ENCODE data around the gene NUDT6.
"Not testable (repeated sequence)": the region's sequence is repeated elsewhere in the genome, so short reads cannot be mapped to it uniquely, and the experiment has no call there.

Gene NUDT6, protein sequence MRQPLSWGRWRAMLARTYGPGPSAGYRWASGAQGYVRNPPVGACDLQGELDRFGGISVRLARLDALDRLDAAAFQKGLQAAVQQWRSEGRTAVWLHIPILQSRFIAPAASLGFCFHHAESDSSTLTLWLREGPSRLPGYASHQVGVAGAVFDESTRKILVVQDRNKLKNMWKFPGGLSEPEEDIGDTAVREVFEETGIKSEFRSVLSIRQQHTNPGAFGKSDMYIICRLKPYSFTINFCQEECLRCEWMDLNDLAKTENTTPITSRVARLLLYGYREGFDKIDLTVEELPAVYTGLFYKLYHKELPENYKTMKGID

DNA sequence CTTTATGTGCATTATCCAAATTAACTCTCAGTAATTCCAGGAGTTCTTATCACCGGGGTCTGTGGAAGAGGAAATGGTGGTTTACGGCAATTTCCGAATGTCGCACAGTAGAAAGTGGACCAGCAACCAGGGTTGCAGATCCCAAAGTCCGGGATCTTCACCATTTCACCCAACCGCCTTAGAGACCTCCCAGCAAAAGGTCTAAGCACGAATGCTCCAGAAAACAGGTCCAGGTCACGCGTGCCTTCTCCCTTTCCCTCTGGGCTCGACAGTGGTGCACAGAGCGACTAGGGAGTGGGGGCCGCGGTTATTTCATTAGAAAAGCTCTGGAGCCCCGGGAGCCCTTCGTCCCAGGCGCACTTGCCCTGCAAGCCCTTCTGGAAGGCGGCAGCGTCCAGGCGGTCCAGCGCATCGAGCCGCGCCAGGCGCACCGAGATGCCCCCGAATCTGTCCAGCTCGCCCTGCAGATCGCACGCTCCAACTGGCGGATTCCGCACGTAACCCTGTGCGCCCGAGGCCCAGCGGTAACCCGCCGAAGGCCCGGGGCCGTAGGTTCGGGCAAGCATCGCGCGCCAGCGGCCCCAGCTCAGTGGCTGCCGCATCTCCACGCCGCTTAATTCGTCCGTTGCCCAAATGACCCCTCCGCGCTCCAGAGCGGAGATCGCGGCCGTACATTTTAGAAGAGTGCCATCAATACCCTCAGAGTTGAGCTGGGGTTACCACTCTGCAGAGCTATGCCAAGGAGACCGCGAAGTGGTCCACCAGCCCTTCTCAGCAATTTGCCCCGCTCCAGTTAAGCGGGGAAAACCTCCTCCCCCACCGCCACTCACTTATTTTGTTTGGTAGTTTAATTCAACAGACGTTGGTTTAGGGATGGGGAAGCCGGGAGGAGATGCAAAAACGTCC, at the start of gene NUDT6:
Gene NUDT6 (minus strand): TSS at position 627 of the 906 bp plus-strand sequence. CDS start 25 bp downstream, at position 602.
- Mint-ChIP-seq H3K27ac (peak within 1 kb of the TSS; percentile 96), H3K4me3 (peak within 1 kb of the TSS; percentile 98), H3K9me3 (no peaks in the 10 kb centered on the region), H3K4me1 (peaks cover 10% of the 10 kb centered on the region), H3K36me3 (no peaks in the 10 kb centered on the region), H3K27me3 (no peaks in the 10 kb centered on the region)

DNA sequence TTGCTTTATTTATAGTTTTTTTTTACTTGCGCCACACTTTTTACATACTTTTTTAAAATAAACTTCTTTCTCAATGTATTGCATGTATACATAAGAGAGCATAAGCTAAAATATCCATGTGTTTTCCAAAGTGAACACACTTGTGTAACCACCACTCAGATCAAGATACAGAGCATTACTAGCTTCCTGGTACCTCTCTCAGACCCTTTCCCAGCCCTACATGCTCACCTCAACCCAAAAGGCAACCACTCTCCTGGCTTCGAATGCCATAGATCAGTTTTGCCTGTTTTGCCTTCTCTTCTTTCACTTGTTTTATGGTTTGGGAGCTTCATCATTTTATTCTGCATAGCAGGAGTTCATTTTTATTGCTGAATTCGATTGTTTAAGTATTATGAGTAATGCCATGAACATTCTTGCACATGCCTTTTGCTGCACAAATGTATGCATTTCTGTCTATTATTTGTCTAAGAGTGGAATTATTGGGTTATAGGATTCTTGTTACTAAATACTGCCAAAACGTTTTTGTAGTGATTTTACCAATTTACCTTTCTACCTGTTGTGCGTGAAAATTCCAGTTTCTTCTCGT, 45.9 kb upstream of the NUDT6 start:
- peaks cover 16% of the 10 kb centered on the region for H3K4me1 Mint-ChIP-seq
- no peak overlapping the region for H3K27ac Mint-ChIP-seq
- no peaks in the 10 kb centered on the region for H3K9me3 Mint-ChIP-seq
- no peaks in the 10 kb centered on the region for H3K27me3 Mint-ChIP-seq
- H3K4me3 Mint-ChIP-seq: no peak overlapping the region
- H3K36me3 Mint-ChIP-seq: peaks cover 18% of the 10 kb centered on the region

DNA sequence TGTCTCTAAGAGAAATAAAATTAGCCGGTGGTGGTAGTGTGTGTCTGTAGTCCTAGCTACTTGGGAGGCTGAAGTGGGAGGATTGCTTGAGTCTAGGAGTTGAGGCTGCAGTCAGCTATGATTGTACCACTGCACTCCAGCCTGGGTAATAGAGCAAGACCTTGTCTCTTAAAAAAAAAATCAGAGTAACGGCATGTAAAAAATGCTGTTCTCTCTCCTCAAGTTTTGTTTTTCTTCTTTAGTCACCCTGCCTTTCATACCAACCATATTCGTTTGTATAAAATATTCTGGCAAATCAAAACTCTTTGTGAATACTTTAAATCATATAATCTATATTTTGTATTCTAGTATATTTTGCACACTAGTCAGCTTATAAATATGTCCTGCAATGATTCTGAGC, 44.8 kb upstream of the NUDT6 start:
- no peak overlapping the region for H3K27ac Mint-ChIP-seq
- H3K9me3 Mint-ChIP-seq: no peaks in the 10 kb centered on the region
- H3K36me3 Mint-ChIP-seq: peaks cover 20% of the 10 kb centered on the region
- H3K27me3 Mint-ChIP-seq: no peaks in the 10 kb centered on the region
- peaks cover 24% of the 10 kb centered on the region for H3K4me1 Mint-ChIP-seq
- H3K4me3 Mint-ChIP-seq: no peak overlapping the region

DNA sequence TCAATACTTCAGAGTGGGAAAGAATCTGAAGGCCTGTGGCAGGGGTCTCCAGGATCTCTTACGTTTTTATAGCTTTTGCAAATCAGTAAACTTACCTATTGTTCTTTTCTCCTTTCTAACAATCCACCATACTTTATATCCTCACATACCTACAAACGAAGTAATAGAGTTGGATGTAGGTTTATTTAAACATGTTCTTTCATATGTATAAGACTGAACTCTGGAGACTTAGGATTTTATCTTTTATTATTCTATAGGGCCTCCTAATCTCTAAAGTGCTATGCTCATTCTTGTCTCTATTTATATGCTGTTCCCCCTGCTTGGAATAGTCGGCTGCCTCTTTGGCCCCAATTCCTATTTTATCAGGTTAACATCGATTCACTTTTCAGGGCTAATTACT, 43.8 kb upstream of the NUDT6 start:
- Mint-ChIP-seq H3K36me3 (peaks cover 20% of the 10 kb centered on the region), H3K4me1 (peaks cover 24% of the 10 kb centered on the region), H3K4me3 (no peak overlapping the region)

DNA sequence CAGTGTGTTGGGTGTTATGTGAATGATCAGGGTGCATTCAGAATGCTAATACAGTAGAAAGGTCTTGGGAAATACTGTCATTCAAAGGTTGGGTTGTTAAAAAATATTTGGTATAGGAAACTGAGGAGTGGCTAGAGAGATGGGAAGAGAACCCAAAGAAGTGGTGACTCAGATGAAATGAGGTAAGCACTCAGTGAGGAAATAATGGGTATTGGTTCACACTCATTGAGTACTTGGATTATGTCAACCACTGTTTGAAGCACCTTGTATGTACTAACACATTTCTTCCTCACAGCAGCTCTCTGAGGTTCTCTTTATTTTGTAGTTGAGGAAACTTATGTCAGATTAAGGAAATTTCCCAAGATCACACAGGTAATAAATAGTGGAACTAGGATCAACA, 40.8 kb upstream of the NUDT6 start:
- H3K27ac Mint-ChIP-seq: no peak overlapping the region
- H3K27me3 Mint-ChIP-seq: no peaks in the 10 kb centered on the region
- H3K9me3 Mint-ChIP-seq: no peaks in the 10 kb centered on the region
- H3K36me3 Mint-ChIP-seq: peaks cover 13% of the 10 kb centered on the region
- H3K4me3 Mint-ChIP-seq: no peak overlapping the region
- peaks cover 18% of the 10 kb centered on the region for H3K4me1 Mint-ChIP-seq

More for the DNA sequence above, 43.8 kb upstream of the NUDT6 start:
- Mint-ChIP-seq H3K9me3 (no peaks in the 10 kb centered on the region), H3K27me3 (no peaks in the 10 kb centered on the region), H3K27ac (no peak overlapping the region)

DNA sequence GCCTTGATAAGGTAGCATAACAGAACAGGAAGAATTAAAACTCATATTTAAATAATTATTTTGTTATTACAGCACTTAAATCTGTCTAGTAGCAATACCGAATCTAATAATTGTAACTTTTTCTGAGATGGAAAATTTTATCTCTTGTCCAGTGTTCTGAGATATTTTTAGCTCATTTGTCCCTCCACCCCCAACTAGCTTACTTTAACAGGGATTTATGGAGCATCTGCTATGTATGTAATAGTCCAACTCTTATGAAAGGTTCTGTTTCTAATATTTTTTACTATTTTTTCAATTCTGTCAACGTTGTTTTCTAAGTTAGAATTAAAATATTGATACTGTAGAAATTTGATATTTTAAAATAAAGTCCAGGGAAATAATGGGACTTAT, 38.2 kb upstream of the NUDT6 start:
- no peaks in the 10 kb centered on the region for H3K27me3 Mint-ChIP-seq
- no peaks in the 10 kb centered on the region for H3K9me3 Mint-ChIP-seq
- peaks cover 16% of the 10 kb centered on the region for H3K4me1 Mint-ChIP-seq
- no peak overlapping the region for H3K4me3 Mint-ChIP-seq
- H3K36me3 Mint-ChIP-seq: peaks cover 13% of the 10 kb centered on the region
- H3K27ac Mint-ChIP-seq: no peak overlapping the region

DNA sequence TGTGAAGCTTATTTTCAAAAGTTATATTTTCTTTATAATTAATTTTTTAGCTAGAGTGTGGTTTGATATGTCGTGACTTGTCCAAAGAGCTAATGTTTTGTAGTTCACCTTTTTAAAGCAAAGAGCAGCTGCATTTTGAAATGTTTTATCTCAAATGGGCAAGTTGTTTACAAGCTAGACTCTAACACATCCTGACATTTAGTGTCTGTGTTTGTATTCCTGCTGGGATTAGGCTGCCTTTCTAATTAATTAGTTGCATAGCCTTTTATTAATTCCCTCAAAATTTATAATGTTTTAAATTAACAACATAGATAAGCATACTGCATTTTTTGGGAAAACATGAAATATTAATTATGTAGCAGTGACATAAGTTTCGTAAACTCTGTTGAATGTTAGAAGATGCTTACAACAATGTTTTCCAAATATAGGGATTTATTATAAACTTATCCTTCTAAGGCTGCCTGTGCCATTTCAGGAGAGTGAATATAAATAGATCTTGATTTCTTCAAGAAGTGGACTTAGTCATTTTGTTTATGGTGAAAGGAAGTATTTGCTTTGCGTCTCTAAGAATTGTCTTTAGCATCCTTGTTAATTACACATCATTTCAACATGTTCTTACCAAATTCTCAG, 37.7 kb upstream of the NUDT6 start:
- no peaks in the 10 kb centered on the region for H3K27me3 Mint-ChIP-seq
- H3K4me1 Mint-ChIP-seq: peaks cover 16% of the 10 kb centered on the region
- H3K4me3 Mint-ChIP-seq: no peak overlapping the region
- H3K36me3 Mint-ChIP-seq: peaks cover 12% of the 10 kb centered on the region
- H3K27ac Mint-ChIP-seq: no peak overlapping the region
- no peaks in the 10 kb centered on the region for H3K9me3 Mint-ChIP-seq

DNA sequence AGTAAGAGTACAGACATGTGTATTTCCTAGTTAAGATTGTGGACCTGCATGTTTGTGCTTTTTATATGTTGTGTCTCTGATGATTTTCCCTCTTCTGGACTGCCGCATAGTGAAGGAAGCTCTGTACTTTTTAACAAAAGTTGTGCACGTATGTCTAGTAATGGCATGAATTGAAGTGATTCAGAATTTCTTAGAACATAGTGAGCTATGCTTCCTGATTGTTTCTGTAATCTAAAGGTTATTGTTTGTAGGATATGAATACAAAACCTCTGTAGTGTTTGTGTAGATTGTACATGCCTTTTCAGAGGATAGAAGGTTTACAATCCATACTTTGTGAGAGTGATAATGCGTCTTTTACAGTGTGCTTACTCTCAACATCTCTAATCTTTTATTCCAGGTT, 37.0 kb upstream of the NUDT6 start:
- no peak overlapping the region for H3K4me3 Mint-ChIP-seq
- H3K27ac Mint-ChIP-seq: no peak overlapping the region
- H3K27me3 Mint-ChIP-seq: no peaks in the 10 kb centered on the region
- peaks cover 13% of the 10 kb centered on the region for H3K4me1 Mint-ChIP-seq
- no peaks in the 10 kb centered on the region for H3K9me3 Mint-ChIP-seq
- peaks cover 10% of the 10 kb centered on the region for H3K36me3 Mint-ChIP-seq

DNA sequence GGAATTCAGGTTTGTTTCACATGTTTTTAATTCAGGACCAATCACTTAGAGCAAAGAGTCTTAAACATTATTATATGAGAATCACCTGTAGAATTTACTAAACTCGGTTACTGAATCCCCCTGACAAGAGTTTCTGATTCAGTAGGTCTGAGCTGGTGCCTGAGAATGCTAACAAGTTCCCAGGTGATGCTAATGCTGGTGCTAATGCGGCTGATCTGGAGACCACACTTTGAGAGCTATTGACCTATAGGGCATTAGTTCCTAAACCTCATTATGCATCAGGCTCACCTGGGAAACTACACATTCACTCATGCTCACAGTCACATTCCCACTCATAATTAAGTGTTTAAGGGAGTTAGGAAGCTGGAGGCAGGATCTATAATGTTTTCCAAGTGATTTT, 36.1 kb upstream of the NUDT6 start:
- Mint-ChIP-seq H3K4me3 (no peak overlapping the region), H3K27ac (no peak overlapping the region), H3K9me3 (no peaks in the 10 kb centered on the region), H3K36me3 (peaks cover 9% of the 10 kb centered on the region), H3K4me1 (peaks cover 10% of the 10 kb centered on the region), H3K27me3 (no peaks in the 10 kb centered on the region)

DNA sequence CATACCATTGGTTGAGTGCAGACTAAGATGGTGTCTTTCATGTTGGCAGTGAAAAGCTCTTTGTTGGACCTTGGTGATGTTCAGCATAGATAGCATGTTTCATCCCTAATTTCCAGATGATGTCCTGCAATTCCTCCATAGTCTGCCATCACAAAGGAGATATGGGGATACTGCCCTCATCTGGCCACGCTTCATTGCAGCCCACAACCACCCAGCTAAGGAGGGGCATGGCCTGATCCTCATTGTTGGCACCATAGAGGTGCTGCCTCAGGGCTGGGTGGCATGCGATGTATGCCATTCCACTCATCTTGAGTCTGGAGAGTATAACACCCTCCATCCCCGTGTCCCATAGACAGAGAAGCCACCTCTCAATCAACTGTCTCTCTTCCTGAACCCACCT, 31.5 kb upstream of the NUDT6 start:
- no peaks in the 10 kb centered on the region for H3K4me1 Mint-ChIP-seq
- H3K9me3 Mint-ChIP-seq: no peaks in the 10 kb centered on the region
- H3K36me3 Mint-ChIP-seq: peaks cover 16% of the 10 kb centered on the region
- no peaks in the 10 kb centered on the region for H3K27me3 Mint-ChIP-seq
- peak overlapping the region; percentile 21 for H3K27ac Mint-ChIP-seq
- H3K4me3 Mint-ChIP-seq: no peak overlapping the region

DNA sequence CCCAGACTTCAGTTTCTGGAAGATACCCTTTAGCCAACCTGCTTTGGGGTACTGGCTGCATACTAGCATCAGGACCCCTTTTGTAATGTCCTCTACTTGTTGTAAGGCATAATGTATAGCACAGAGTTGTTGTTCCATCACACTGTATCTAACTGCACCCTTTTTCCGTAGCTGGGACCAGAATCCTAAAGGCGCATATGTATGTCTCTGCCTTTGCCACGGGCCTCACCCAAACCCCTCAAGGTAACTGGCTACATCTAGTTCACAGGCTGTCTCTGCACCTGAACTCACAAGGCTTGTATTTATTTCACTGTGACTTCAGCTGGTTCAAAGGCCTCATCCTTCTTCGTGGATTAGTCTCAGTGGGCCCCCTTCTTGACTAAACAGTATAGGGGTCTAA, 29.6 kb upstream of the NUDT6 start:
- Mint-ChIP-seq H3K4me3 (no peak overlapping the region), H3K27ac (no peak overlapping the region)

DNA sequence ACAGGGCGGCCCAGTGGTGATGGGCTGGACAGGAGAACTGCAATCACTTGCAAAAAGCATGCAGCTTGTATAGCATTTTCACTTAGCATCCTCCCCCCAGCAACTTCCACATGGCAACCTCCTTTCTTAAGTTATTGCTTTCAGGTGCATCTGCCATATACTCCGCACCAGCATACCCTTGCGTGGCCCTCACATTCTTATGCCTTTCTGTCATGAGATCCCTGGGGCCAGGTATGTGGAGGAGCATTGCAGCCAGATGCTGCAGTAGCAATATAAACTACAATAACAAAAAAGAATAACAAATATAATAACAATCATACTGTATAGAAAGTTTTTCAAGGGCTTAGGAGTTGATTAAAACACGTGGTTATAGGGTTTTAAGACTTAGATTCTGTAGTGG, 26.3 kb upstream of the NUDT6 start:
- Mint-ChIP-seq H3K4me1 (no peaks in the 10 kb centered on the region), H3K27me3 (no peaks in the 10 kb centered on the region), H3K27ac (no peak overlapping the region), H3K36me3 (peaks cover 36% of the 10 kb centered on the region), H3K9me3 (no peaks in the 10 kb centered on the region), H3K4me3 (no peak overlapping the region)

More for the DNA sequence above, 29.6 kb upstream of the NUDT6 start:
- peaks cover 20% of the 10 kb centered on the region for H3K36me3 Mint-ChIP-seq
- no peaks in the 10 kb centered on the region for H3K27me3 Mint-ChIP-seq
- no peaks in the 10 kb centered on the region for H3K9me3 Mint-ChIP-seq
- H3K4me1 Mint-ChIP-seq: no peaks in the 10 kb centered on the region

DNA sequence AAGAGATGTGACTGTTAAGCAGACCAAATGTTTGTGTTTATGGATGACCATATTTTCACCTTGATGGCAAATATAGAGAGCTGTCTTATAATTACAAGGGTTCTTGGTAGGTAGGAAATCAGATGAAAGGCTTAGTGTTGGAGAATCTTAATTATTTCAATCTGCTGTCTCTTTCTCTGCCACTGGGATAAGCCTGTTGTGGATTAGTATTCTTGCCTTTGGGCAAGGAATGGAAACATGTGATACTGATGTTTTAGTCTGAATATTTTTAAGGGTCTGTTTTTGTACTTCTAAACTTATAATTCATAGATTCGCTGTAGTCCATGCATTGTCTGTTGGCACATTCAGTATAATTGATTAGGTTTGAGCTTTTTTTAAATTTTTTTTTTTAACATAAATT, 23.7 kb upstream of the NUDT6 start:
- no peaks in the 10 kb centered on the region for H3K4me1 Mint-ChIP-seq
- no peak overlapping the region for H3K4me3 Mint-ChIP-seq
- H3K27me3 Mint-ChIP-seq: no peaks in the 10 kb centered on the region
- H3K36me3 Mint-ChIP-seq: peaks cover 37% of the 10 kb centered on the region
- H3K9me3 Mint-ChIP-seq: no peaks in the 10 kb centered on the region
- H3K27ac Mint-ChIP-seq: no peak overlapping the region

DNA sequence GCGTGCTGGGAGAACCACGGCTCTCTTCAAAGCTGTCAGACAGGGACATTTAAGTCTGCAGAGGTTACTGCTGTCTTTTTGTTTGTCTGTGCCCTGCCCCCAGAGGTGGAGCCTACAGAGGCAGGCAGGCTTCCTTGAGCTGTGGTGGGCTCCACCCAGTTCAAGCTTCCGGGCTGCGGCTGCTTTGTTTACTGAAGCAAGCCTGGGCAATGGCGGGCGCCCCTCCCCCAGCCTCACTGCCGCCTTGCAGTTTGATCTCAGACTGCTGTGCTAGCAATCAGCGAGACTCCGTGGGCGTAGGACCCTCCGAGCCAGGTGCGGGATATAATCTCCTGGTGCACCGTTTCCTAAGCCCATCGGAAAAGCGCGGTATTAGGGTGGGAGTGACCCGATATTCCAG, 22.7 kb upstream of the NUDT6 start:
- H3K36me3 Mint-ChIP-seq: peaks cover 31% of the 10 kb centered on the region
- H3K9me3 Mint-ChIP-seq, H3K27me3 Mint-ChIP-seq, H3K4me1 Mint-ChIP-seq, H3K27ac Mint-ChIP-seq, H3K4me3 Mint-ChIP-seq: not testable (repeated sequence)

DNA sequence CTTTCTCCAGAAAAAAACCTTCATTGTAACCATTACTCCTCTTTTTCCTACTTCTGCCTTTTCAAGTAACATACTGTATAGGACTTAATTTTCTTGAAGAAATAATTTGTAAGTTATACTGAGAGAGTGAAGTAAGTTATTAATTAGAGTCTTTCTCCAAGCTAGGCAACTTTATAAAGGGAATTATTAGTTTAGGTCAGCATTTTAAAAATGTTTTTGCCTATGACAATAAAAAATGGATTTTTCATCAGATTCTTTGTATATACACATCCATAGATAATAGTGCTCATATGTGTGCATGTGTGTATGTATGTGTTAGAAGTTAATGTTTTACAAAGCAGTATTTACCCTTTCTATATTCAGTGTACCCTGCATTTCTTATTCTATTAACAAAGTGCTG, 10.4 kb upstream of the NUDT6 start:
- Mint-ChIP-seq H3K27me3 (no peaks in the 10 kb centered on the region), H3K27ac (no peak overlapping the region), H3K9me3 (no peaks in the 10 kb centered on the region), H3K4me1 (no peaks in the 10 kb centered on the region), H3K4me3 (no peak overlapping the region), H3K36me3 (peaks cover 16% of the 10 kb centered on the region)

All from activated naive CD4-positive, alpha-beta T cell treated with anti-CD3 and anti-CD28 coated beads, Interleukin-2, amount 50 U/mL, for 24 hours (primary cell).